ENCODE measurements around the gene CLUH. TPM values are rescaled to one million over a fixed set of nuclear protein-coding genes. Genes with fewer than 3 reads are reported as not detected.
"Not testable (repeated sequence)": the region's sequence is repeated elsewhere in the genome, so short reads cannot be mapped to it uniquely, and the experiment has no call there.

The CLUH gene
- polyA plus RNA-seq, 4 donors = 41.1 to 68.0 (median 47.7) TPM

DNA sequence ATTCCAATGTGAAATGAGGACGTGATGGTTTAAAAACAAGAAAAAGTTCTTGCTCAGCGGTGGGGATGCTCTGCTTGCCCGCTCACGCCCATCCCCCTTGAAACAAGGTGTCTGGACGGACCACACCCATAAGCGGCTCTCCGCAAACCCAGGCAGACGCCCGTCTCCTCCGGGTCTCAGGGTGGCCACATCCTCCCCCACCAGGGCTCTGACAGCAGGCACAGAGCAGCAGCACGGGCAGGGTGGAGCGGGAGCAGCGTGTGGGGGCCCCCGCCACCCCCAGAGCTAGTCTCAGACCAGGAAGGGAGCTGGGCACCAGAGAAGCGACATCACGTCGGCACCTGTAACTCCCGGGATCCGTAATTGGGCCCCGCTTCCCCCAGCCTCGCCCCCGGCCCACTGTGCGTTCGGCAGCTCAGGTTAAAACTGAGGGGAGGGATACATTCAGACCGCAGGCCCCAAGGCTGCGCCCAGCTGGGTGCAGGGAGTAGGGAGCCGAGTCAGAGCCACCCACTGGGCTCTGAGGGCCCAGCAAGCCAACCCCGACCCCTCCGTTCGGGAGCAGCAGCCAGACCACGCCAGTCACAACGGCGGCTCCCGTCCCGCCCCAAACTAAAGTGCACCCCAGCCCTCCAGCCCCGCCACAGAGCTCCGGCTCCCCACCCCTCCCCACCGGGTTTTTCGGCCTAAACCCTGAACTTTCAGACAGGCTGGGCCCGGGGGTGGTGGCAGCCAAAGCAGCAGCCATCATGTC lies 22.0 kb downstream of the CLUH start:
- no peak for DNase-seq (ENCODE audit: low read depth in 4 of 4, low spot score in 2 of 4)

DNA sequence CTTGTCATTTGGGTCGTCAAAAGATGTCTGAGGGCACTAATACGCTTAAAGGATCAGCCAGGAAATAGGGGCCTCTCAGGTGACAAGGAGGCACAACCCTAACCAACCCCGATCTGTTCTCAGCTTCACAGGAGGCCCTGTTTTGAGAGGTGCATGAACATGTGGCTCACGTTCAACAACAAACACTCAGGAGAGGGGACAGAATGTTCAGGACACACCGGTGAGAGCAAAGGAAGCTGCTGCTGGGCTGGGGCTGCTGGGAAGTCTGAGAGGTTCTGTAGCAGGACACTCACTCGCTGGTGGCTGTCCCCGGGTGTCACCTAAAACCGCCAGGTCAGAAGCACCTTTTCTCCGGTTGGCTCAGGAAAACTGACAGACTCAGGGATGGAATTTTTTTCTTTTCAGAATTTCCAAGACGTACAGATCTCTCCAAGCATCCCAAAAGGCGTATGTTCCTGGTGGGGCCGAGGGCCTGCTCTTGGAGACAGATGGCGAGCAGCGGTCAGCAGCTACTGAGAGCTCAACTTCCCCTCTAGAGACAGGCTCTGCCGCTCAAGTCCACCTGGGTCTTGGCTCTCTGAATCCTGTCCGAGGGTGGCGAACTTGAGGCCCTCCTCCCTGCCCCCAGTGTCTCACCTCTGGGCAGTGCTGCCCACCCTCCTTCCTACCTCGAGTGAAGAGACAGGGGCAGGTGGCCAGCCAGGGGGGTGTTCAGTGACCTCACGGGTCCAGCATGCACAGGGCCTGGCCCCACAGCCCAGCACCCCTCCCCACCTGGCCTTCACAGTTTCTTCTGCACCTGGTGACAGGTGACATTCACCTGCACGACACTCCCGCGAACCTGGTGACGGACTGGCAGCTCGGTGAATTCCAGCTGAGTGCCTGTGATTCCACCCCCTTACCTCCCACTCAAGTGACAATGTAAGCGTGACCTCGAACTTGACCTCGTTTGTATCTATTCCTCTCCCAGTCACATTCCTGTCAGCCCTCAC lies 22.9 kb downstream of the CLUH start:
- DNase-seq (ENCODE audit: low read depth in 4 of 4, low spot score in 2 of 4) = no peak

DNA sequence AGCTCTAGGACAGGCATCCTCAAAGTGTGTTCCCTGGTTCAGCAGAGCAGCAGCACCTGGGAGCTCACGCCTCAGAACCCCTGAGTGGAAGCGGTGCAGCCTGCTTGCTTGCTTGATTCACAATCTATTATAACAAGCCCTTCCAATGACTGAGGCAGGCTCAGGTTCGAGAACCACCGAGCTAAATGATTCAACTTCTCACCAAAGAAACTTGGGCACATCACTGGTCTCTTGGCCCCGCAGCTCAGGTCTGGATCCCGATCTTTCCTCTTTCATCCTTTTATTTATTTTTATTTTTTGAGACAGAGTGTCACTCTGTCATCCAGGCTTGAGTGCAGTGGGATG lies 24.5 kb downstream of the CLUH start:
- DNase-seq (ENCODE audit: low read depth in 4 of 4, low spot score in 2 of 4) = no peak

DNA sequence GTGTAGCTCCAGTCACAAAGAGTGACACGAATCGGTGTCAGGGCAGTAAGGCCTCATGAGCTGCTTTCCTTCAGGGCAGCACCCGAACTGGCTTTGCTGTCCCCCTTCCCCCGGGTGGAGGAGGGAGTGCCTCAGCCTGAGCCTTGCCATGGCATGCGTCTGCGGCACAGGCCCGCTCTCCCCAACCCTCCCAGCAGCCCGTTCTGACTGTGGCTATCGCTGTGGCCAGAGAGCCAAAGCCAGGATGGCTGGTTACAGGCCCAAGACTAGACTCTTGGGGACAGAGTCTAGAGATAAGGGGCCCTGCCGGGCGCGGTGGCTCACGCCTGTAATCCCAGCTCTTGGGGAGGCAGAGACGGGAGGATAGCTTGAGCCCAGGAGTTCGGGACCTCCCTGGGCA lies 25.9 kb downstream of the CLUH start:
- no peak for DNase-seq (ENCODE audit: low read depth in 4 of 4, low spot score in 2 of 4)

DNA sequence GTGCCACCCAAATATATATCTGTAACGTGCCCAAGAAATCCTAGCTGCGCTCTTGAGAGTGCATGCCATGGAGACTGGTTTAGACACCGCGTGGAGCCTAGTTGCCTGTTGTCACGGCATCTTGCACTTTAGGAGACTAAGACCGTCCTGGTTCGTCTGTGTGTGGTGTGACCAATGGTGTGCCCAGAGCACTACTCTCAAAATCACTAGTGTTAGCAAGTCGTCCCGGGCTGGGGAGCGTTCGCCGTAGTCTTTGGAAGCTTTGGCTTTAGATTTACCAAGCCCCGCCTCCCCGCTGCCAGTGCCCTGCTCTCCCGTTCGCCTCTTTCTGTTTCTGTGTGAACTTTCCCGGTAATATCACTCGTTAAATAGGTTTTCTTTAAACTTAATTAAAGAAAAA lies 27.0 kb downstream of the CLUH start:
- no peak for DNase-seq (ENCODE audit: low read depth in 4 of 4, low spot score in 2 of 4)

DNA sequence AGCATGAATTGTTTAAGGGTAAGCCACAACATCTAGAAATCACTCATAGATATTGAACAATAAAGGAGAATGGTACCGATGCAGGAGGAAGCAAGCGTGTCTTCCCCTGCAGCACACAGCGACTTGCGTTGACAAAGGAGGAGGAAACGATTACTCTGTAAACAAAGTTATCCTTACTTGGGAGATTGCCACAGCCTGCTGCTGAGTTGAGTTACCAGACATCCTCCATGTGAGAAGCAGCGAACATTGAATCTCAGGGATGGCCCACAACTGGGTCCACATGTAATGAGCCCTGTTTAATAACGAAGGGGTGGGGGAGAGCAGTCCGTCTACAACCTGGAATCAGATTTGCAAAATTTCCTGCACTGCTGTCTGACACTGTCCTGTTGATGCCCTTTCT lies 27.7 kb downstream of the CLUH start:
- no peak for DNase-seq (ENCODE audit: low read depth in 4 of 4, low spot score in 2 of 4)

DNA sequence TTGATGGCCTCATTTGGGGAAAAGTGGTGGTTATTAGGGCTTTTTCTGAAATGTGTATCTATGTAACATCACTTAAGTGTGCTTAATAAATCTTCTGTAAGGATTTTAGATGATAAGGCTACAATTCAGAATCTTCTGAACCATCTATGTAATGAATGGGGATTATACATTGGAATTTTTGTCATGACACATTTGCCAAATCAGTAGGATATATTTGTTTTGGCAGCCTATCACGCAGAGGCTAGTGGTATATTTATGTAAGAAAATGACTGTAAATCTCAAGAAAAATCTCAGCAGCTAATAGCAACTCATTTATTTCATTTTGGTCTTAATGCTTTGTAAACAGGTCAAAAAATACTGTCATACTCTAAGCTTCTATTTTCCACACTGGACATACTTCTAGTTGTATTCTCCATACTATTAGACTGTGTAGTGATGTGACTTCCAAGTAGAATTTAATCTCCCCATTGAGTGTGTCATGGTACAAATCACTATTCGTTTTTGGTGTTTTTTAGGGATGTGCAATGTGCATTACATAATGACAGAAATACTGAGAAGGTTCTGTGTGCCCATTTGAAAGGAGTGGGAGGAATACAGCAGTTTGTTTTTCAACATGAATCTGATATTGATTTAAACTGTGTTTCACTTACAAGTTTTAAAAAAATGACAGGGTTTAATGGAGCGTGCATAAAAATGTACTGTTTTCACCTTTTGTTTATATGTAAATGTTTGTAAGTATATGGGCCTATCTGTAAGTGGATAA lies 29.2 kb downstream of the CLUH start:
- DNase-seq (ENCODE audit: low read depth in 4 of 4, low spot score in 2 of 4) = no peak

DNA sequence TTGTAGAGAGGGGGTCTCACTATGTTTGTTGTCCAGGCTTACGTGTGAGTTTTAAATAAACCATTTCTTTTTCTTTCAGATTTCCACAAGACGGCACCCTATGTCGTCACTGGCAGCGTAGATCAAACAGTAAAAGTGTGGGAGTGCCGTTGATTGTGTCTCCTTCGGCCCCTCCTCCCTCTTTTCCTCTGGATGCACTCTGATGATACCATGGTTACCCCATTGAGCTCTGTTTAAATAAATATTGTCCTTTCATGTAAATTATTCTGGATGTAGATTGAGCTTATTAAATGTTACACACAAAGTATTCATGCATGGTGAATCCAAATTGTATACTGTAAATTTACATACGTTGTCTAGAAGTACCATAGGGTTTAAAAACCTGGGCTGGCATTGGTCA lies 29.9 kb downstream of the CLUH start:
- no peak for DNase-seq (ENCODE audit: low read depth in 4 of 4, low spot score in 2 of 4)

DNA sequence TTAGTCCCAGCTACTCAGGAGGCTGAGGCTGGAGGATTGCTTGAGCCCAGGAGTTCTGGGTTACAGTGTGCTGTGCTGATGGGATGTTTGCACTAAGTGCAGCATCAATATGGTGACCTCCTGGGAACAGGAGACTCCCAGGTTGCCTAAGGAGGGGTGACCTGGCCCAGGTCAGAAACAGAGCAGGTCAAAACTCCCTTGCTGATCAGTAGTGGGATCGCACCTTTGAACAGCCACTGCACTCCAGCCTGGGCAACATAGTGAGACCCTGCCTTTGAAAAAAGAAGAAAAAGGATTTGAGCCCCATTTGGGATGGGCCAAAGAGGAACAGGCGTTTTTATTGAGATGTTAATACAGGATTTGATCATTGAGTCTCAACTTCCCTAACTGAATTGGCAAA lies 30.6 kb downstream of the CLUH start:
- no peak for DNase-seq (ENCODE audit: low read depth in 4 of 4, low spot score in 2 of 4)

DNA sequence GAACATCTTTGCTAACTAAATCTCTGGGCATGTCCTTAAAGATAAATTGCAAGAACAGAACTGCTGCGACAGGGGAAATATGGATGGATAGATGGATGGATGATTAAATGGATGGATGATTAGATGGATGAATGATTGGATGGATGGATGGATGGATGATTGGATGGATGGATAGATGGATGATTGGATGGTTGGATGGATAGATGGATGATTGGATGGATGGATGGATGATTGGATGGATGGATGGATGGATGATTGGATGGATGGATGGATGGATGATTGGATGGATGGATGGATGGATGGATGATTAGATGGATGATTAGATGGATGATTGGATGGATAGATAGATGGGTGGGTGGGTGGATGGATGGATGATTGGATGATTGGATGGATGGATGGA lies 32.3 kb downstream of the CLUH start:
- not testable (repeated sequence) for DNase-seq (ENCODE audit: low read depth in 4 of 4, low spot score in 2 of 4)

DNA sequence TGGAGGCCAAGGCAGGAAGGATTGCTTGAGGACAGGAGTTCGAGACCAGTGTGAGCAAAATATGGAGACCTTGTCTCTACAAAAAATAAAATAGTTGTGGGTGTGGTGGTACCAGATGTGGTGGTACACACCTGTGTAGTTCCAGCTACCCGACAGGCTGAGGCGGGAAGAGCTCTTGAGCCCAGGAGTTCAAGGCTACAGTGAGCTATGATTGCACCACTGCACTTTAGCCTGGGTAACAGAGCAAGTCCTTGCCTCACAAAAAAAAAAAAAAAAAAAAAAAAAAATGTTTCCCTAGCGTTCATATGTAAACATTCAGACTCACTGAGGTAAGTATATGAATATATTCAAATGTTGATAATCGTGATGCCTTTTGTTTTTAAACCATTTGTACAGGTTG lies 39.5 kb downstream of the CLUH start:
- DNase-seq (ENCODE audit: low read depth in 4 of 4, low spot score in 2 of 4) = no peak

DNA sequence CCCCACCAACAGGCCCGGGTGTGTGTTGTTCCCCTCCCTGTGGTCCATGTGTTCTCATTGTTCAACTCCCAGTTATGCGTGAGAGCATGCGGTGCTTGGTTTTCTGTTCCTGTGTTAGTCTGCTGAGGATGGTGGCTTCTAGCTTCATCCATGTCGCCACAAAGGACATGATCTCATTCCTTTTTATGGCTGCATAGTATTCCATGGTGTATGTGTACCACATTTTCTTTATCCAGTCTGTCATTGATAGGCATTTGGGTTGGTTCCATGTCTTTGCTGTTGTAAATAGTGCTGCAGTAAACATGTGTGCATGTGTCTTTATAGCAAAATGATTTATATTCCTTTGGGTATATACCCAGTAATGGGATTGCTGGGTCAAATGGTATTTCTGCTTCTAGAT lies 51.2 kb downstream of the CLUH start:
- DNase-seq (ENCODE audit: low read depth in 4 of 4, low spot score in 2 of 4) = not testable (repeated sequence)

DNA sequence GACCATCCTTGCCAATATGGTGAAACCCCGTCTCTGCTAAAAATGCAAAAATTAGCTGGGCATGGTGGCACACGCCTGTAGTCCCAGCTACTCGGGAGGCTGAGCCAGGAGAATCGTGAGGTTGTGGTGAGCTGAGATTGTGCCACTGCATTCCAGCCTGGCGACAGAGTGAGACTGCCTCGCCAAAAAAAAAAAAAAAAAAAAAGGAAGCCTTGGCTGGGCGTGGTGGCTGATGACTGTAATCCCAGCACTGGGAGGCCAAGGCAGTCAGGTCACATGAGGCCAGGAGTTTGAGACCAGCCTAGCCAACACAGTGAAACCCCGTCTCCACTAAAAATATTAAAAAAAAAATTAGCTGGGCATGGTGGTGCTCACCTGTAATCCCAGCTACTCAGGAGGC lies 52.2 kb downstream of the CLUH start:
- DNase-seq (ENCODE audit: low read depth in 4 of 4, low spot score in 2 of 4) = not testable (repeated sequence)

DNA sequence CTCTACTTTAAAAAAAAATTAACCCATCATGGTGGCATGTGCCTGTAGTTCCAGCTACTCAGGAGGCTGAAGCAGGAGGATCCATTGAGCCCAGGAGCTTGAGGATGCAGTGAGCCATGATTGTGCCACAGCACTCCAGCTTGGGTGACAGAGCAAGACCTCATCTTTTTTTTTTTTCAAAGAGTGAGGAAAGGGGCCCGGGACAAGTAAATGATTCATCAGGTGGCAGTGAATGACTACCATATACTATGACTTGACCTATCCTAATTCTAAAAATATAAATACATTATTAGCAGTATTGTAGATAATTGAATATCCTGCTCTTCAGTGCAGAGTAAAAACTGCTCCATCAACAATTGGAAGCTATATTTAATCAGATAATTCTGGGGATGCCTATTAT lies 55.3 kb downstream of the CLUH start:
- no peak for DNase-seq (ENCODE audit: low read depth in 4 of 4, low spot score in 2 of 4)

DNA sequence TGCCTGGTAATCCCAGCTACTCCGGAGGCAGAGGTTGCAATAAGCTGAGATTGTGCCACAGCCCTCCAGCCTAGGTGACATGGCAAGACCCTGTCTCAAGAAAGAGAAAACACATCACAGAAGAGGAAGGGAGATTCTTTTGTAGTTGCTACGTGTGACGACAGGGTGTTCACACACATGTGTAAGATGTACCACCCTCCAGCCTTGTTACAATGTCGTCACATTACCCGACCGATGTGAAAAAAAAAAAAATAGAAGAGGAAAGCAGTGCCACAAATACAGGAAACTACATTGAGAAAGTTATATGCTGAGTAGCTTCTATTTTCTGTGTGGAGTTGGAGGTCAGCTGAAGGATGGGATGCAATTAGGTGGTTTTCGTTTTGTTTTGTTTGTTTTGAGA lies 56.0 kb downstream of the CLUH start:
- no peak for DNase-seq (ENCODE audit: low read depth in 4 of 4, low spot score in 2 of 4)

DNA sequence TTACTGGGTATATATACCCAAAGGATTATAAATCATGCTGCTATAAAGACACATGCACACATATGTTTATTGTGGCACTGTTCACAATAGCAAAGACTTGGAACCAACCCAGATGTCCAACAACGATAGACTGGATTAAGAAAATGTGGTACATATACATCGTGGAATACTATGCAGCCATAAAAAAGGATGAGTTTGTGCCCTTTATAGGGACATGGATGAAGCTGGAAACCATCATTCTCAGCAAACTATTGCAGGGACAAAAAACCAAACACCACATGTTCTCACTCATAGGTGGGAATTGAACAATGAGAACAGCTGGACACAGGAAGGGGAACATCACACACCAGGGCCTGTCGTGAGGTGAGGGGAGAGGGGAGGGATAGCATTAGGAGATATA lies 58.7 kb downstream of the CLUH start:
- not testable (repeated sequence) for DNase-seq (ENCODE audit: low read depth in 4 of 4, low spot score in 2 of 4)

DNA sequence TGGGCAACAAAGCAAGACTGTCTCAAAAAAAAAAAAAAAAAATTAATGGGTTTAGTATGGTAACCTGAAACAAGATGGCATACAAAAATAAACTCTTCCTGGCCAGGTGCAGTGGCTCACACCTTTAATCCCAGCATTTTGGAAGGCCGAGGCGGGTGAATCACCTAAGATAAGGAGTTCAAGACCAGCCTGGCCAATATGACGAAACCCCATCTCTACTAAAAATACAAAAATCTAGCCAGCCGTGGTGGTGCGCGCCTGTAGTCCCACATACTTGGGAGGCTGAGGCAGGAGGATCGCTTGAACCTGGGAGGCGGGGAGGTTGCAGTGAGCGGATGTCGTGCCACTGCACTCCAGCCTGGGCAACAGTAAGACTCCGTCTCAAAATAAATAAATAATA lies 62.4 kb downstream of the CLUH start:
- DNase-seq (ENCODE audit: low read depth in 4 of 4, low spot score in 2 of 4) = no peak

DNA sequence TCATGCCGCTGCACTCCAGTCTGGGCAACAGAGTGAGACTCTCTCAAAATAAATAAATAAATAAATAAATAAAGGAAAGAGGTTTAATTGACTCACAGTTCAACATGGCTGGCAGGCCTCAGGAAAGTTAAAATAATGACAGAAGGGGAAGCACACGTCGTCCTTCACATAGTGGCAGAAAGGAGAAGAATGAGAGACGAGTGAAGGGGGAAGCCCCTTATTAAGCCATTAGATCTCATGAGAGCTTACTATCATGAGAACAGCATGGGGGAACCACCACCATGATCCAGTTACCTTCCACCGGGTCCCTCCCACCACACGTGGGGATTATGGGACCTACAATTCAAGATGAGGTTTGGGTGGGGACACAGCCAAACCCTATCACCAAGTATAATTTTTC lies 63.6 kb downstream of the CLUH start:
- DNase-seq (ENCODE audit: low read depth in 4 of 4, low spot score in 2 of 4) = no peak

DNA sequence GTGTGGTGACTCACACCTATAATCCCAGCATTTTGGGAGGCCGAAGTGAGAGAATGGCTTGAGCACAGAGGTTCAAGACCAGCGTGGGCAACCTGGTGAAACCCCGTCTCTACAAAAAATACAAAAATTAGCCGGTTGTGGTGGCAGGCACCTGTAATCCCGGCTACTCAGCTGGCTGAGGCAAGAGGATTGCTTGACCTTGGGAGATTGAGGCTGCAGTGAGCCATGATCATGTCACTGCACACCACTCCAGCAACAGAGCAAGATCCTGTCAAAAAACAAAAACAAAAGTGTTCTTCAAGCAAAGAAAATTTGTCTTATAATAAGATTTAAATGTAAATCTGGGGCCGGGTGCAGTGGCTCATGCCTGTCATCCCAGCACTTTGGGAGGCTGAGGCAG lies 66.6 kb downstream of the CLUH start:
- DNase-seq (ENCODE audit: low read depth in 4 of 4, low spot score in 2 of 4) = no peak
